ENCODE measurements around the gene FAM107A. TPM values are rescaled to one million over a fixed set of nuclear protein-coding genes. Genes with fewer than 3 reads are reported as not detected.

FAM107A gene
- total and polyA plus RNA-seq, 2 of the 13 experiments (the other 11 are each of a cell fraction or from before 2014, with no cell fraction given) = not detected

DNA sequence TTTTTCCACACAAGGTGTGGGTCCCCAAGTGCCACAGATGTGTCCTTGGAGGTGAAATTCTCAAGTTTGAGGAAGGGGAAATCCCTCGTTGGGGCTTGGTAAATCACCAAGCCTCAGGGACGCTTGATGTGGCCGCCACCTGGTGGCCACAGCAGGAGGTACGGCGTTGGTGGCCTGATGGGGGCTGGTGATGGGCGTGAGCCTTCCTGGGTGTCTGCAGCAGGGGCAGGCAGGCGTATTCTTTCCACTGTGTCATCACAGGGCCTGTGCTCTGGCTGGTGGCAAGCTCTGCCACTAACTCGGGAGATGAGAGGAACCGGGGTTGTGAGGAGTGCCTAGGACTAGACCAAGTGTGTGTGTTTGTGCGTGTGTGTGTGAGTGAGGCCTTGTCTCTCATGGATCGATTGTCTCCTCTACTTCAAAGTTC, 44.4 kb downstream of the FAM107A start (continued):
- TF ChIP-seq, protein P1, sequence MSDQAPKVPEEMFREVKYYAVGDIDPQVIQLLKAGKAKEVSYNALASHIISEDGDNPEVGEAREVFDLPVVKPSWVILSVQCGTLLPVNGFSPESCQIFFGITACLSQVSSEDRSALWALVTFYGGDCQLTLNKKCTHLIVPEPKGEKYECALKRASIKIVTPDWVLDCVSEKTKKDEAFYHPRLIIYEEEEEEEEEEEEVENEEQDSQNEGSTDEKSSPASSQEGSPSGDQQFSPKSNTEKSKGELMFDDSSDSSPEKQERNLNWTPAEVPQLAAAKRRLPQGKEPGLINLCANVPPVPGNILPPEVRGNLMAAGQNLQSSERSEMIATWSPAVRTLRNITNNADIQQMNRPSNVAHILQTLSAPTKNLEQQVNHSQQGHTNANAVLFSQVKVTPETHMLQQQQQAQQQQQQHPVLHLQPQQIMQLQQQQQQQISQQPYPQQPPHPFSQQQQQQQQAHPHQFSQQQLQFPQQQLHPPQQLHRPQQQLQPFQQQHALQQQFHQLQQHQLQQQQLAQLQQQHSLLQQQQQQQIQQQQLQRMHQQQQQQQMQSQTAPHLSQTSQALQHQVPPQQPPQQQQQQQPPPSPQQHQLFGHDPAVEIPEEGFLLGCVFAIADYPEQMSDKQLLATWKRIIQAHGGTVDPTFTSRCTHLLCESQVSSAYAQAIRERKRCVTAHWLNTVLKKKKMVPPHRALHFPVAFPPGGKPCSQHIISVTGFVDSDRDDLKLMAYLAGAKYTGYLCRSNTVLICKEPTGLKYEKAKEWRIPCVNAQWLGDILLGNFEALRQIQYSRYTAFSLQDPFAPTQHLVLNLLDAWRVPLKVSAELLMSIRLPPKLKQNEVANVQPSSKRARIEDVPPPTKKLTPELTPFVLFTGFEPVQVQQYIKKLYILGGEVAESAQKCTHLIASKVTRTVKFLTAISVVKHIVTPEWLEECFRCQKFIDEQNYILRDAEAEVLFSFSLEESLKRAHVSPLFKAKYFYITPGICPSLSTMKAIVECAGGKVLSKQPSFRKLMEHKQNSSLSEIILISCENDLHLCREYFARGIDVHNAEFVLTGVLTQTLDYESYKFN (CRISPR knock-in tag; conservative IDR thresholded peaks at IDR 0.05) = 0 out of 2 replicates have a peak, but pooled peaks have one; percentile 42
- TF ChIP-seq KLF16 (CRISPR knock-in tag; IDR thresholded peaks at IDR 0.05) (peak in 1 of 2 experiments; percentile 29; a peak in 1 of 4 replicates), NFIC (IDR thresholded peaks at IDR 0.05; ENCODE audit: low read length) (no peak), SOX13 (IDR thresholded peaks at IDR 0.05) (no peak), SOX13 (CRISPR knock-in tag; conservative IDR thresholded peaks at IDR 0.05 in 1 of 2, IDR thresholded peaks at IDR 0.05 in 1 of 2) (peak in 1 of 2 experiments; percentile 48; a peak in 2 of 4 replicates), HOXA5 (CRISPR knock-in tag; IDR thresholded peaks at IDR 0.05) (no peak), MXD4 (CRISPR knock-in tag; IDR thresholded peaks at IDR 0.05) (0 out of 2 replicates have a peak, but pooled peaks have one; percentile 19), ZSCAN31 (CRISPR knock-in tag; IDR thresholded peaks at IDR 0.05; ENCODE audit: low read depth) (0 out of 2 replicates have a peak, but pooled peaks have one; percentile 43), GMEB2 (CRISPR knock-in tag; IDR thresholded peaks at IDR 0.05; ENCODE audit: low read depth) (no peak), GATAD2A (CRISPR knock-in tag; IDR thresholded peaks at IDR 0.05) (peak; percentile 70), ZNF205 (CRISPR knock-in tag; IDR thresholded peaks at IDR 0.05) (no peak), RXRB (CRISPR knock-in tag; IDR thresholded peaks at IDR 0.05; ENCODE audit: borderline replicate concordance) (peak; percentile 53; the same call in 1 of the 2 replicates), NONO (IDR thresholded peaks at IDR 0.05) (no peak), NONO (CRISPR knock-in tag; conservative IDR thresholded peaks at IDR 0.05) (0 out of 2 replicates have a peak, but pooled peaks have one; percentile 40), HOXA3 (CRISPR knock-in tag; IDR thresholded peaks at IDR 0.05) (peak; percentile 10; the same call in 1 of the 2 replicates)
- TF ChIP-seq, protein P2, sequence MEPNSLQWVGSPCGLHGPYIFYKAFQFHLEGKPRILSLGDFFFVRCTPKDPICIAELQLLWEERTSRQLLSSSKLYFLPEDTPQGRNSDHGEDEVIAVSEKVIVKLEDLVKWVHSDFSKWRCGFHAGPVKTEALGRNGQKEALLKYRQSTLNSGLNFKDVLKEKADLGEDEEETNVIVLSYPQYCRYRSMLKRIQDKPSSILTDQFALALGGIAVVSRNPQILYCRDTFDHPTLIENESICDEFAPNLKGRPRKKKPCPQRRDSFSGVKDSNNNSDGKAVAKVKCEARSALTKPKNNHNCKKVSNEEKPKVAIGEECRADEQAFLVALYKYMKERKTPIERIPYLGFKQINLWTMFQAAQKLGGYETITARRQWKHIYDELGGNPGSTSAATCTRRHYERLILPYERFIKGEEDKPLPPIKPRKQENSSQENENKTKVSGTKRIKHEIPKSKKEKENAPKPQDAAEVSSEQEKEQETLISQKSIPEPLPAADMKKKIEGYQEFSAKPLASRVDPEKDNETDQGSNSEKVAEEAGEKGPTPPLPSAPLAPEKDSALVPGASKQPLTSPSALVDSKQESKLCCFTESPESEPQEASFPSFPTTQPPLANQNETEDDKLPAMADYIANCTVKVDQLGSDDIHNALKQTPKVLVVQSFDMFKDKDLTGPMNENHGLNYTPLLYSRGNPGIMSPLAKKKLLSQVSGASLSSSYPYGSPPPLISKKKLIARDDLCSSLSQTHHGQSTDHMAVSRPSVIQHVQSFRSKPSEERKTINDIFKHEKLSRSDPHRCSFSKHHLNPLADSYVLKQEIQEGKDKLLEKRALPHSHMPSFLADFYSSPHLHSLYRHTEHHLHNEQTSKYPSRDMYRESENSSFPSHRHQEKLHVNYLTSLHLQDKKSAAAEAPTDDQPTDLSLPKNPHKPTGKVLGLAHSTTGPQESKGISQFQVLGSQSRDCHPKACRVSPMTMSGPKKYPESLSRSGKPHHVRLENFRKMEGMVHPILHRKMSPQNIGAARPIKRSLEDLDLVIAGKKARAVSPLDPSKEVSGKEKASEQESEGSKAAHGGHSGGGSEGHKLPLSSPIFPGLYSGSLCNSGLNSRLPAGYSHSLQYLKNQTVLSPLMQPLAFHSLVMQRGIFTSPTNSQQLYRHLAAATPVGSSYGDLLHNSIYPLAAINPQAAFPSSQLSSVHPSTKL (CRISPR knock-in tag; IDR thresholded peaks at IDR 0.05) = peak; percentile 22; the same call in 1 of the 2 replicates

All from HepG2 (cell line).